WTC11 (cell line): Measurements from ENCODE around the gene PRPF31.
"Not testable (repeated sequence)": the region's sequence is repeated elsewhere in the genome, so short reads cannot be mapped to it uniquely, and the experiment has no call there.

Source experiments
- CBFB ChIP-seq: sonication (generic); formaldehyde crosslinking; IDR thresholded peaks from 2 replicates; pipeline ENCODE4 v1.8.1; 2022; ENCODE audit warnings: mild to moderate bottlenecking, low read depth, missing genetic modification reagents
- CREB1 ChIP-seq: sonication (generic); formaldehyde crosslinking; IDR thresholded peaks from 2 replicates; pipeline ENCODE4 v1.8.0; 2023; ENCODE audit warnings: mild to moderate bottlenecking, missing genetic modification reagents
- CTCF ChIP-seq: fragments of 200-600 bp; IDR thresholded peaks from 2 replicates; pipeline ENCODE4 v1.8.0; 2022; ENCODE audit warnings: antibody characterized with exemption
- E2F5 ChIP-seq: sonication (generic); formaldehyde crosslinking; IDR thresholded peaks from 2 replicates; pipeline ENCODE4 v1.8.1; 2022; ENCODE audit warnings: mild to moderate bottlenecking, moderate library complexity, missing genetic modification reagents
- FOXP1 ChIP-seq: sonication (generic); formaldehyde crosslinking; IDR thresholded peaks from 2 replicates; pipeline ENCODE4 v1.8.0; 2022; ENCODE audit warnings: missing genetic modification reagents, mild to moderate bottlenecking, moderate library complexity, borderline replicate concordance
- GABPB1 ChIP-seq: sonication (generic); formaldehyde crosslinking; IDR thresholded peaks from 2 replicates; pipeline ENCODE4 v1.8.1; 2023; ENCODE audit warnings: mild to moderate bottlenecking, missing genetic modification reagents
- HMGXB4 ChIP-seq: sonication (generic); formaldehyde crosslinking; IDR thresholded peaks from 2 replicates; pipeline ENCODE4 v1.8.1; 2023; ENCODE audit warnings: mild to moderate bottlenecking, moderate library complexity, missing genetic modification reagents
- MYBL2 ChIP-seq: sonication (generic); formaldehyde crosslinking; IDR thresholded peaks from 2 replicates; pipeline ENCODE4 v1.8.1; 2023; ENCODE audit warnings: mild to moderate bottlenecking, moderate library complexity, missing genetic modification reagents
- NFE2L1 ChIP-seq: sonication (generic); formaldehyde crosslinking; IDR thresholded peaks from 2 replicates; pipeline ENCODE4 v1.8.1; 2023; ENCODE audit warnings: missing genetic modification reagents
- NR2C2 ChIP-seq: sonication (generic); formaldehyde crosslinking; IDR thresholded peaks from 2 replicates; pipeline ENCODE4 v1.8.0; 2022; ENCODE audit warnings: mild to moderate bottlenecking, missing genetic modification reagents
- ZNF281 ChIP-seq: sonication (generic); formaldehyde crosslinking; IDR thresholded peaks from 2 replicates; pipeline ENCODE4 v1.8.0; 2023; ENCODE audit warnings: mild to moderate bottlenecking, missing genetic modification reagents

- TF ChIP-seq E2F5 (CRISPR knock-in tag): 0 out of 2 replicates have a peak, but pooled peaks have one; percentile 61
- TF ChIP-seq CREB1 (CRISPR knock-in tag): 0 out of 2 replicates have a peak, but pooled peaks have one; percentile 73
- peak; percentile 89 for TF ChIP-seq NFE2L1 (CRISPR knock-in tag)
- not testable (repeated sequence) for TF ChIP-seq CTCF; GABPB1 (CRISPR knock-in tag); HMGXB4 (CRISPR knock-in tag)
- peak; percentile 93 for TF ChIP-seq FOXP1 (CRISPR knock-in tag)
- 0 out of 2 replicates have a peak, but pooled peaks have one; percentile 25 for TF ChIP-seq ZNF281 (CRISPR knock-in tag)
- TF ChIP-seq NR2C2 (CRISPR knock-in tag): 0 out of 2 replicates have a peak, but pooled peaks have one; percentile 24
- TF ChIP-seq MYBL2 (CRISPR knock-in tag): peak; percentile 84
- 0 out of 2 replicates have a peak, but pooled peaks have one; percentile 36 for TF ChIP-seq CBFB (CRISPR knock-in tag)
Measured at GRCh38 chr19:54095859-54096616, 19.5 kb upstream of the PRPF31 start.
